EH (cell line): ENCODE data around the gene KIAA1958.
A peak's percentile ranks its signal among the peaks of the same experiment; 100 is the strongest.
"Not testable (repeated sequence)": the region's sequence is repeated elsewhere in the genome, so short reads cannot be mapped to it uniquely, and the experiment has no call there.

Source experiments
- DNase-seq: peaks from one replicate; pipeline ENCODE4 v3.0.0-alpha.2; 2015; ENCODE audit warnings: low read depth

KIAA1958 gene

GRCh38 chr9:112663681-112664080 lies 177.1 kb downstream of the KIAA1958 start:
- DNase-seq = no peak

- peak; percentile 69 for DNase-seq
Measured at GRCh38 chr9:112664531-112664930, 177.9 kb downstream of the KIAA1958 start.

DNA sequence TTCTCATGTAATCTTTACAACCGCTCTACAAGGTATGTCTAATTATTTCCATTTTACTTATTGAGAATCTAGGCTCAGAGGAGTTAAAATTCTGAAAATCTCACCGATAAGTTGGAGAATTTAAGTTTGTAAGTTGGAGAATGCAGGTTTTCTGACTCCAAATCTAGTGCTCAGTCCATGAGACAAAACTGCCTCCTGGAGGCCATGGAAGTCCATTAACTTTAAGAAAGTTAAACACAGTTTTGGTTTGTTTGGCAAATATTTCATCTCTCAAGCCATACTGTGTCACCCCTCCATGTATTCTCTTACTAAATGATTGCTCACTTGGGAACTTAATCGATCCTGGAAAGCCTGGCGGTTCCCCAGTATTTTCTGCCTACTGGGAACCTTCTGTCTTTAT lies 178.7 kb downstream of the KIAA1958 start:
- DNase-seq = peak; percentile 53

DNA sequence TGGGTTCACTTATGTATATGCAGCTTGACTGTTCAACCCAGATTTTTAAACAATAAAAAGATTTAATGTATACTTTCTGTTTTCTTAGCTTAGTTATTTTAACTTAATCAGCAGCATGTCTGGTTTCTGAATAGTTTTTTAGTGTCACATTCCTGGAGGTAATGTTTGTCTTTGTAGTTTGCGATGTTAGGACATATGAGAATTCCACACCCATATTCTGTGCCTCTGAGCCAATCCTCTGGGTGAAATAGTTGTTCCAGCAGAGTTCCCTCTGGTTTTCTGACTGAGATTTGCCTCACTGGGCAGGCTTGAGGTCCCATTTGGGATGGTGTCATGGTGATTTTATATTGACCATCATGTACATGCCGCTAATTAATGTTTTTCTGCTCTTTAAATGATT lies 182.7 kb downstream of the KIAA1958 start:
- no peak for DNase-seq

- no peak for DNase-seq
Measured at GRCh38 chr9:112670991-112671625, 184.5 kb downstream of the KIAA1958 start.

GRCh38 chr9:112673221-112673620 lies 186.6 kb downstream of the KIAA1958 start:
- DNase-seq = not testable (repeated sequence)

GRCh38 chr9:112677040-112677439 lies 190.4 kb downstream of the KIAA1958 start:
- DNase-seq = no peak

DNA sequence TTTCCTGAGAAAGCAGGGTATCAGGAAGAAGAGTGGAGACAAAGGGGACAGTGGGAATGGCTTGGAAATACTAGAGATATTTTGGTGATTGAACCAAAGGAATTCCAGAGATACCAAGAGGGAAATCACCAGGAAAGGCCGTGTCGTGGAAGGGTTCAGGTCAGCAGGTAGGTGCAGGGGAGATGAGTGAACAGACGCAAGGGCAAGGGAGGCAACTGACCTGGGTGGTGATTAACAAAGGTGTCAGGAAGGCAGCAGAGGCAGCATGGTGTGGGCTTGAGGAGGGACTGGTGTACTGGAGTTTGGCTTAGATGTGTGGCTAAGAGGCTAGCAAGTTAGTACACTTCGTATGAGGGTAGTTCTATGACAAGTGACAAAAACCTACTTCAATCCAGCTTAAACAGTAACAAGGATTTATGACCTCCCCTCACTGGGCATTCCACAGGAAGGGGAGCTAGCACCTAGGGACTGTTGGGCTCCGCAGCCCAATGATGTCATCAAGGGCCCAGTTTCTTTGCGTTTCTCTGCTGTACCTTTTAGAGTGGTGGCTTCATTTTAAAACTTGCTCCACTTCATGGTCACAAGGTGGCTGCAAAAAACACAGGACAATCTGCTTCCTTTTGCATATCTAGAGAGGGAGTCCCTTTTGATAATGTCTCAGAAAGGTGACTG lies 194.2 kb downstream of the KIAA1958 start:
- DNase-seq = no peak

DNA sequence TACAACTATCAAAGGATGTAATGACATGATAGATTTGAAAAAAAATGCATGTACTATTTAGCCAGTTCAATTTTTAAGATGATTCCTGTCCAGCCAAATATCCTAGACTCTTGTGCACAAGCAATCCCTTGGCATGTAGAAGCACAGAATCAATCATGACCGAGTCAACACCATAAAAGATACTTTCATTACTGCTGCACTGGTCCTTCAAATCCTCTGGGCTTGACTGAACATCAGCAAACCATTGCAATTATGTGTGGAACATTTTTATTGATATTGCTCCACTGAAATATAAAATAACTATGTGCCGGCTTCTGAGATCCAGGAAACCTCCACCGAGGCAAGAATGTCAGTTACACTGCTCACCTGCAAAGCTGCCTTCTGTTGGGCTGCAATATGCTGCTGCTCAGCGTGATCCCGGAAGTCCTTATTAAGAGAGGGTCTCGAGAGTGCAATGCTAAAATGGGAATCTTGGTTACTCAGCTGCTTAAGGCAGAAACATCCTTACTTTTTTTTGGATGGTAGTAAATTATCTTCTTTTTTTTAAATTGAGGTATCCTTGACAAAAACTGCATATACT lies 202.6 kb downstream of the KIAA1958 start:
- DNase-seq = no peak

GRCh38 chr9:112694706-112695555 lies 208.3 kb downstream of the KIAA1958 start:
- no peak for DNase-seq

- no peak for DNase-seq
Measured at GRCh38 chr9:112696461-112696860, 209.8 kb downstream of the KIAA1958 start.

DNA sequence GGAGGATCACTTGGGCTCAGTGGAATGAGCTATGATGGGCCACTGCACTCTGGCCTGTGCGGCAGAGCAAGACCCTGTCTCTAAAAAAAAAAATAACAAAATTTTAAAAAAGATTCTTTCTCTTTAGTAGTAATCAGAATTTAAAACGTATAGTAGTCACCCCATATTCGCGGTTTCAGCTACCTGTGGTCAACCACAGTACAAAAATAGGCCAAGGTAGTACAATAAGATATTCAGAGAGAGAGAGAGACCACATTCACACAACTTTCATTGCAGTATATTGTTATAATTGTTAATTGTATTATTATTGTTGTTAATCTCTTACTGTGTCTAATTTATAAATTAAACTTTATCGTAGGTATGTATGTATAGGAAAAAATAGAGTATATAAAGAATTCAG lies 212.6 kb downstream of the KIAA1958 start:
- DNase-seq = no peak

- DNase-seq = peak; percentile 3
Measured at GRCh38 chr9:112700085-112700484, 213.5 kb downstream of the KIAA1958 start.

DNA sequence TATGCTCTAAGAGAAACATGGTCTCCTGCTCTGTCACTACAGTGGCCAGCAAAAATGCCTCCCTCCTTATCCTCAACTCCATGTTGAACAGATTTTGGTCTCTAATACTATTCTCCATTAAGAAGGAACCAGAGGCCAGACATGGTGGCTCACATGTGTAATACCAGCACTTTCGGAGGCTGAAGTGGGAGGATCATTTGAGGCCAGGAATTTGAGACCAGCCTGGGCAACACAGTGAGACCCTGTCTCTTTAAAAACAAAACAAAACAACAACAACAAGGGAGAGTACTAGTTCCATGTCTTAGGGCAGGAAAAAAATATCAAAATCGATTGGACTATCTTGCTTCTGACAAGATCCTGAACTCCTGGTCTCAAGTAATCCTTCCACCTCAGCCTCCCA lies 216.7 kb downstream of the KIAA1958 start:
- no peak for DNase-seq

DNA sequence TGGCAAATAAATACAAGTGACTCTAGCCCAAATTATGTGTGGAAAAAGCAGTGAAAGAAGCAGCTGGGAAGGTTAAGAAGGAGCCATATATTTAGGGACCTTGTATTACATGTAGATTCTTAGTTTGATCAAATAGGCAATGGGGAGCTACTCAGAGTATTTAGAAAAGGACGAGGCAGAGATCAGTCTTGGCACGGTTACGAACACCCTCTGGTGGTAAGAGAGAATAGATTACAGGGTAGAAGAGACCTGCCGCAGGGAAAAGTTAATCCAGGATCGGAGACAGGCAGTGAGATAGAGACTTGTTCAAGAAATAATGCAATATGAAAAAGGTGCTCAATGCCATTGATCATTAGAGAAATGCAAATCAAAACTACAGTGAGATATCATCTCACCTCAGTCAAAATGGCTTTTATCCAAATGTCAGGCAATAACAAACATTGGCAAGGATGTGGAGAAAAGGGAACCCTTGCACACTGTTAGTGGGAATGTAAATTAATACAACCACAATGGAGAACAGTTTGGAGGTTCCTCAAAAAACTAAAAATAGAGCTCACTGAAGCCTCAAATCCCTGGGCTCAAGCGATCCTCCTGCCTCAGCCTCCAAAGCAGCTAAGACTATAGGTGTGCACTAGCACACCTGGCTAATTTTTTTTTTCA lies 219.3 kb downstream of the KIAA1958 start:
- DNase-seq = peak; percentile 58

GRCh38 chr9:112711050-112711689 lies 224.5 kb downstream of the KIAA1958 start:
- DNase-seq = peak; percentile 54

GRCh38 chr9:112712678-112713077 lies 226.1 kb downstream of the KIAA1958 start:
- no peak for DNase-seq

DNA sequence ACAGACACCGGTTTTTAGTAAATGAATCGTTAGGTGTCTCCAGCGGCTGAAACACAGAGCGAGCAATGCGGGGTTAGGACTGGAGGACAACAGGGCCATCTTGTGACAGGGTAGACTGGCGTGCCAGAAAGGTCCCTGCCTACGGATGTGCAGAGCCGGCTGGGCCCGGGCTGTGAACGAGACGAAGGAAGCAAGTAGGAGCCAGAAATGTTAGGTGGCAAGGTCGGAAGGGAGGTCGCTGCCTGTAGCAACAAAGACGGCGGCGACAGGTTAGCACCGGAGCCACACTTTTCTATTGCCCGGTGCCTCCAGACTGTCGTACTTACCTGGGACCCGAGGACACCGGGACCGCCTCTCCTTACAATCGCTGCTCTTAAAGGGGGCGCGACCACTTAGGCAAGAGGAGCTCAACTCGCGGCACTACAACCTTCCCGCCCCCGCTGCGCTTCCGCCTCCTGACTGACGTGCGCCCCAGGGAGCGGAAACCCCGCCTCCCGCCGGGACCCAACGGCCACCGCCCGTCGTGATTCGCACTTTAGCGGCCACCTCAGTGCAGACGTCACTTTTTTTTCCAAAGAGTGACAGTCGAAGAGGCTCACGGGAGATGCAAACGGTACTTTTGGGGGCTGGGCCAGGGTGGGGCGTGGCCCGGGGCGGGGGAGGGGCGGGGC lies 231.2 kb downstream of the KIAA1958 start, which contains the start of gene INIP:
Gene INIP (minus strand): TSS at position 457 of the 671 bp plus-strand sequence. CDS start 1,632 bp downstream, outside the sequence.
- DNase-seq = peak; percentile 97
